ENCODE measurements around the gene IRGQ. TPM values are rescaled to one million over a fixed set of nuclear protein-coding genes. Genes with fewer than 3 reads are reported as not detected.
A peak's percentile ranks its signal among the peaks of the same experiment; 100 is the strongest.

The IRGQ gene
- total and polyA plus RNA-seq, 4 donors, result 25.2 to 60.9 (median 45.9) TPM

DNA sequence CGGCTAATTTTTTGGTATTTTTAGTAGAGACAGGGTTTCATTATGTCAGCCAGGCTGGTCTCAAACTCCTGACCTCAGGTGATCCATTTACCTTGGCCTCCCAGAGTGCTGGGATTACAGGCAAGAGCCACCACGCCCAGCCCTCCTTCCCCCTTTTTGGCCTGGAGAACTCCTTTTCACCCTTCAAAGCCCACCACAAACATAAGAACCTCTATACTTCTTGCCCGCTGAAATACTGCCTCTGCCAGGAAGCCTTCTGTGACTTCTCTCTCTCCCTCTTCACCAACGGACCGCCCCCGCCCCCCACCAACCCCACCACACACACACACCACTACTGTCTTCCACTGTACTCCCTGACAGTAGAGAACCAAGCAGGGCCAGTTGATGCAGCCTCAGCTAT, 21.0 kb upstream of the IRGQ start:
- no peak for DNase-seq (ENCODE audit: low read depth in 4 of 6, low spot score in 6 of 6)
- peaks cover 27% of the 10 kb centered on the region for H3K4me1 ChIP-seq (ENCODE audit: control insufficient read depth, insufficient read depth, low read length)
- 88% methylated on average over 5 of the region's 6 CpGs for WGBS (ENCODE audit: insufficient coverage)
- H3K36me3 ChIP-seq (ENCODE audit: control insufficient read depth, insufficient read depth, low read length), result peaks cover 38% of the 10 kb centered on the region
- H3K9me3 ChIP-seq (ENCODE audit: control insufficient read depth, insufficient read depth, low read length), result no peaks in the 10 kb centered on the region
- H3K27ac ChIP-seq (ENCODE audit: low read depth, low read length), result no peak overlapping the region
- no peak overlapping the region for H3K4me3 ChIP-seq (ENCODE audit: low read depth, low read length)
- H3K27me3 ChIP-seq (ENCODE audit: control insufficient read depth, insufficient read depth, low read length), result no peaks in the 10 kb centered on the region

- no peaks in the 10 kb centered on the region for H3K27me3 ChIP-seq (ENCODE audit: control insufficient read depth, insufficient read depth, low read length)
- H3K4me1 ChIP-seq (ENCODE audit: control insufficient read depth, insufficient read depth, low read length), result peaks cover 27% of the 10 kb centered on the region
- no peaks in the 10 kb centered on the region for H3K9me3 ChIP-seq (ENCODE audit: control insufficient read depth, insufficient read depth, low read length)
- H3K4me3 ChIP-seq (ENCODE audit: low read depth, low read length), result no peak overlapping the region
- no peak overlapping the region for H3K27ac ChIP-seq (ENCODE audit: low read depth, low read length)
- no CpG with 5 or more reads among the region's 1 CpG for WGBS (ENCODE audit: insufficient coverage)
- H3K36me3 ChIP-seq (ENCODE audit: control insufficient read depth, insufficient read depth, low read length), result peaks cover 44% of the 10 kb centered on the region
- DNase-seq (ENCODE audit: low read depth in 4 of 6, low spot score in 6 of 6), result no peak
These were observed 20.4 kb upstream of the IRGQ start for GRCh38 chr19:43616306-43616705.

DNA sequence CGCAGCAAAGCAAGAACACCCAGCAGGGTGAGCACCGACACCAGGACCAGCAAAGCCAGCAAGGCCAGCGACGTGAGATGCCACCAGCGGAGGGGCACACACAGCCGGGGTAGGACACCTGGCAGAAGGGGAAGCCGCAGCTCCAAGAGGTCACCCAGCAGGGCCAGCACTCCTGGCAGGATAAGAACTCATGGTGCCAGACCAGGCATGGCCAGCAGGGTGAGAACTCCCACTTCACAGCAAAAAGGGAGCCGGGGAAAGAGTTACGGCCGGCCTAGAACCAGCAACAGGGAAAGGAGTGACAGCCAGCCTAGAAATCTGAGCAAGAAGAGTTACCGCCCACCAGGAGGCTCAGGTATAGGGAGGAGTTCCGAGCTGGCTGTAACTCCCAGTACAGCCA, 16.4 kb upstream of the IRGQ start:
- Histone ChIP-seq H3K9me3 (ENCODE audit: control insufficient read depth, insufficient read depth, low read length) (no peaks in the 10 kb centered on the region), H3K4me3 (ENCODE audit: low read depth, low read length) (no peak overlapping the region), H3K27ac (ENCODE audit: low read depth, low read length) (no peak overlapping the region), H3K36me3 (ENCODE audit: control insufficient read depth, insufficient read depth, low read length) (peaks cover 70% of the 10 kb centered on the region), H3K4me1 (ENCODE audit: control insufficient read depth, insufficient read depth, low read length) (peaks cover 8% of the 10 kb centered on the region), H3K27me3 (ENCODE audit: control insufficient read depth, insufficient read depth, low read length) (no peaks in the 10 kb centered on the region)
- 95% methylated on average over 10 of the region's 12 CpGs for WGBS (ENCODE audit: insufficient coverage)
- no peak for DNase-seq (ENCODE audit: low read depth in 4 of 6, low spot score in 6 of 6)

- no peak within 1 kb of the TSS for H3K27ac ChIP-seq (ENCODE audit: low read depth, low read length)
- H3K4me1 ChIP-seq (ENCODE audit: control insufficient read depth, insufficient read depth, low read length), result peaks cover 5% of the 10 kb centered on the region
- 100% methylated on average over 3 of the region's 3 CpGs for WGBS (ENCODE audit: insufficient coverage)
- H3K36me3 ChIP-seq (ENCODE audit: control insufficient read depth, insufficient read depth, low read length), result peaks cover 72% of the 10 kb centered on the region
- no peaks in the 10 kb centered on the region for H3K9me3 ChIP-seq (ENCODE audit: control insufficient read depth, insufficient read depth, low read length)
- H3K27me3 ChIP-seq (ENCODE audit: control insufficient read depth, insufficient read depth, low read length), result no peaks in the 10 kb centered on the region
- H3K4me3 ChIP-seq (ENCODE audit: low read depth, low read length), result no peak within 1 kb of the TSS
- DNase-seq (ENCODE audit: low read depth in 4 of 6, low spot score in 6 of 6), result no peak
These were observed 15.9 kb upstream of the IRGQ start, which contains the start of gene SRRM5 for GRCh38 chr19:43611788-43612187. SRRM5 (plus strand) TSS chr19:43612088; CDS start chr19:43612122, 34 bp downstream.

DNA sequence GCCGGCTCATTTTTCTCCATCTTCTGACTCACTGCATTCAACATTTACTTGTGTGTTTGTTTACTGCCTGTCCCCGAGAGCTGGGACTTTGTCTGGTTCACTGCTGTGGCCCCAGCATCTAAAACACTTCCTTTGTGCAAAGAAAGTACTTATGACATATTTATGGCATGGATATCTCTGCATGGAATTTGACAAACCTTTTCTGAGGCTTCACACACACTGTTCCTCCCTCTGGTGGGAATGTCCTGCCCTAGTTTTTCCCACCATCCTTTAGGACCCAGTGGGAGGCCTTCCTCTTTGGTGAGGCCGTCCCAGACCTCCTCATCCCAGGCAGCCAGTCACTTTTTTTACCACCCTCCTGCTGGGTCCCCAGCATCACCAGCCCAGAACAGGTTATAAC, 14.6 kb upstream of the IRGQ start:
- Histone ChIP-seq H3K9me3 (ENCODE audit: control insufficient read depth, insufficient read depth, low read length) (no peaks in the 10 kb centered on the region), H3K36me3 (ENCODE audit: control insufficient read depth, insufficient read depth, low read length) (peaks cover 81% of the 10 kb centered on the region), H3K4me1 (ENCODE audit: control insufficient read depth, insufficient read depth, low read length) (peaks cover 5% of the 10 kb centered on the region), H3K4me3 (ENCODE audit: low read depth, low read length) (no peak overlapping the region), H3K27ac (ENCODE audit: low read depth, low read length) (no peak overlapping the region), H3K27me3 (ENCODE audit: control insufficient read depth, insufficient read depth, low read length) (no peaks in the 10 kb centered on the region)
- 25% methylated on average over 1 of the region's 3 CpGs for WGBS (ENCODE audit: insufficient coverage)
- DNase-seq (ENCODE audit: low read depth in 4 of 6, low spot score in 6 of 6), result no peak

GRCh38 chr19:43609872-43610271, 13.9 kb upstream of the IRGQ start:
- 80% methylated on average over 6 of the region's 7 CpGs for WGBS (ENCODE audit: insufficient coverage)
- DNase-seq (ENCODE audit: low read depth in 4 of 6, low spot score in 6 of 6), result no peak
- Histone ChIP-seq H3K4me3 (ENCODE audit: low read depth, low read length) (no peak overlapping the region), H3K4me1 (ENCODE audit: control insufficient read depth, insufficient read depth, low read length) (peaks cover 5% of the 10 kb centered on the region), H3K9me3 (ENCODE audit: control insufficient read depth, insufficient read depth, low read length) (no peaks in the 10 kb centered on the region), H3K36me3 (ENCODE audit: control insufficient read depth, insufficient read depth, low read length) (peaks cover 79% of the 10 kb centered on the region), H3K27ac (ENCODE audit: low read depth, low read length) (no peak overlapping the region), H3K27me3 (ENCODE audit: control insufficient read depth, insufficient read depth, low read length) (no peaks in the 10 kb centered on the region)

DNA sequence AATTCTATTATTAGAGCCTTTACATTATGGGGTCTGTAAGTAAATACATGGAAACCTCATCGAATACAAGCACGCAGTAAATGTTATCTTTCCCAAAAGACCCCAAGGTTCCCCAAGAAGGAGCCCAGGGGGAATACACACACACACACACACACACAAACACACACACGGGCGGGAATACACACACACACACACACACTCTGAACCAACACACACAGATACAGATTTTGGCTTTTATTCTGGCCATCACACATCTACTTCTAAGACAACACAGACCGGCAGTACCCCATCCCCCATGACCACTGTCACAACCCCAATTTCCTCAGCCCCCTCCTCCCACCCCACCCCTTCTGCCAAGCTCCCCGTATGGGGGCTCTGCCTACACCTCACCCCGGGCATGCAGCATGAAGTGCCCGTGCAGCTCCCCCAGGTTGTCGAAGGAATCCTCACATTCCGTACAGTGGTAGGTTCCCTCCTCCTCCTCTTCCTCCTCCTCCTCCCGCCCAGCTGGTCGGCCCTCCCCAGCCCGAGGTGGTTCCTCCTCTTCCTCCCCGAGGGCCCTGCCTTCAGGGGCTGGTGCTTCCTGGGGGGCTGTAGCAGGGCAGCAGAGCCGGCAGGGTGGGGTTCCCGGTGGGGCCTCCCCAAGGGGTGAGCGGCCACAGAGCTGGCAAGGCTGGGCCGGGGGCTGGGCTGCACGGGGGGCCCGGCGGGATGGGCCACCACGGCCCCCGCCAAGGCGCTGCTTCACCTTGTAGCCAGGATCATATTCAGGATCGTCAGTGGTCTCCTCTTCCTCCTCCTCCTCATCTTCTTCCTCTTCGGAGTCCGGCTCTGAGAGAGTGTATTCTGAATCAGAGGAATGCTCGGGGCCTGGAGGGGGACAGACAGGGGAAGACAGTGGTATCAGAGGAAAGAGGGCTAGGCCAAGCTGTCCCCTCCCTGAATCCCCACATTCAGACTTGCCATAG, 11.6 kb upstream of the IRGQ start:
- Histone ChIP-seq H3K4me1 (ENCODE audit: control insufficient read depth, insufficient read depth, low read length) (peaks cover 5% of the 10 kb centered on the region), H3K27me3 (ENCODE audit: control insufficient read depth, insufficient read depth, low read length) (no peaks in the 10 kb centered on the region), H3K36me3 (ENCODE audit: control insufficient read depth, insufficient read depth, low read length) (peaks cover 61% of the 10 kb centered on the region), H3K27ac (ENCODE audit: low read depth, low read length) (no peak overlapping the region), H3K4me3 (ENCODE audit: low read depth, low read length) (no peak overlapping the region), H3K9me3 (ENCODE audit: control insufficient read depth, insufficient read depth, low read length) (no peaks in the 10 kb centered on the region)
- DNase-seq (ENCODE audit: low read depth in 4 of 6, low spot score in 6 of 6), result no peak
- 79% methylated on average over 18 of the region's 28 CpGs for WGBS (ENCODE audit: insufficient coverage)

DNA sequence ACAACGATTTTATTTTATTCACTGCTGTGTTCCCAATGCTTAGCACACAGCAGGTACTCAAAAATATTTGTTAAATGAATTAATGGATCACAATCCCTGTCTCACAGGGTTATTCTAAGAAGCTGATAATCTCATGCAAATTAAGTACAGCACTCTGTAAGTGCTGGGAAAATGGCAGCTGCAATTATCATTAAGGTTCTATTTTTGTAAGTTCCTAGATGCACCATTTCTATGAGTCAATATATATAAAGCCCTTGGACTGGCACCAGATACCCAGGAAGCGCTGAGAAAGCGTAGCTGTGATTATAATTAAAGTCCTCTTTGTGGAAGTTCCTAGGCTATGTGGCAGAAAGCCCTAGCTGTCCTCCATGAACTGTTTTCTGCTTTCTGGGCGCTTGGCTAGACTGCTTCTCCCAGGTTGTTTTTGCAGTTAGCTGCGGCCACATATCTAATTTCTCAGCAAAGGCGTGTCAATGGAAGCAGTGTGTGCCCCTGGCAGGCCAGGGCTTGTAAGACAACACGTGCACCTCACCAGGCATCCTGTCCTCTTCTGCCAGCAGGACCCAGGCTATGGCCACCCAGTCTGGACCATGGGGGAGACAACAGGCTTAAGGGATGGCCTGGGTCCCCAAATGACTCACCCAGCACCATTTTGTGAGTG, 10.8 kb upstream of the IRGQ start:
- H3K36me3 ChIP-seq (ENCODE audit: control insufficient read depth, insufficient read depth, low read length), result peaks cover 59% of the 10 kb centered on the region
- no peak overlapping the region for H3K27ac ChIP-seq (ENCODE audit: low read depth, low read length)

DNA sequence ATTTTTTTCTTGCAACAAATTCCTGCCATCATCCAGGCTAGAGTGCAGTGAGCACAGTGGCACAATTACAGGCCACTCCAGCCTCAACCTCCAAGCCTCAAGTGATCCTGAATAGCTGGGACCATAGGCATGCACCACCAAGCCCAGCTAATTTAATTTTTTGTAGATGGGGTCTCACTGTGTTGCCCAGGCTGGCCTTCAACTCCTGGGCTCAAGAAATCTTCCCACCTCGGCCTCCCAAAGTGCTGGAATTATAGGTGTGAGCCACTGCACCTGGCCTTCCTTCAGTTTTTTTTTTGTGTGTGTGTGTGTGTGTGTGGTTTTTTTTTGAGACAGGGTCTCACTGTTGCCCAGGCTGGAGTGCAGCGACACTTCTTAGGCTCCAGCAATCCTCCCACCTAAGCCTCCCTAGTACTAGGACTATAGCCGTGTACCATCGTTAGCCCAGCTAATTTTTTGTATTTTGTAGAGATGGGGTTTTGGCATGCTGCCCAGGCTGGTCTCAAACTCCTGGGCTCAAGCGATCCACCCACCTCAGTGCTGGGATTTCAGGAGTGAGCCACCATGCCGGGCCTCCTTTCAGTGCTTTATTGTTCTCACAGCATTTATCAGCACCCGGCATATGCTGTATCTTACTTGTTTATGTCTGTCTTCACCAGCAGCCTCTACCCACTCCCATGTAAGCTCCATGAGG, 10.1 kb upstream of the IRGQ start:
- Histone ChIP-seq H3K4me3 (ENCODE audit: low read depth, low read length) (no peak overlapping the region), H3K27ac (ENCODE audit: low read depth, low read length) (no peak overlapping the region), H3K4me1 (ENCODE audit: control insufficient read depth, insufficient read depth, low read length) (peaks cover 3% of the 10 kb centered on the region), H3K9me3 (ENCODE audit: control insufficient read depth, insufficient read depth, low read length) (no peaks in the 10 kb centered on the region), H3K36me3 (ENCODE audit: control insufficient read depth, insufficient read depth, low read length) (peaks cover 52% of the 10 kb centered on the region), H3K27me3 (ENCODE audit: control insufficient read depth, insufficient read depth, low read length) (no peaks in the 10 kb centered on the region)
- 15% methylated on average over 2 of the region's 7 CpGs for WGBS (ENCODE audit: insufficient coverage)
- DNase-seq (ENCODE audit: low read depth in 4 of 6, low spot score in 6 of 6), result no peak

More for the DNA sequence above, 10.8 kb upstream of the IRGQ start:
- Histone ChIP-seq H3K9me3 (ENCODE audit: control insufficient read depth, insufficient read depth, low read length) (no peaks in the 10 kb centered on the region), H3K4me3 (ENCODE audit: low read depth, low read length) (no peak overlapping the region), H3K27me3 (ENCODE audit: control insufficient read depth, insufficient read depth, low read length) (no peaks in the 10 kb centered on the region), H3K4me1 (ENCODE audit: control insufficient read depth, insufficient read depth, low read length) (peaks cover 5% of the 10 kb centered on the region)
- peak in 2 of 6 donors; percentile 19 to 76 for DNase-seq (ENCODE audit: low read depth in 4 of 6, low spot score in 6 of 6)
- 78% methylated on average over 5 of the region's 7 CpGs for WGBS (ENCODE audit: insufficient coverage)
